Loucy (cell line): Measurements from ENCODE around the gene SLC35F3.

ENCODE experiments used
- H2AFZ ChIP-seq: fragments of 200-600 bp; sonication (generic); 2 replicates; pipeline ENCODE4 v1.6.0; 2016; ENCODE audit warnings: antibody characterized with exemption, mild to moderate bottlenecking, low read length, moderate library complexity
- H3F3A ChIP-seq: fragments of 200-600 bp; 2 replicates; pipeline ENCODE4 v1.6.0; 2016; ENCODE audit warnings: antibody characterized with exemption, low read depth, mild to moderate bottlenecking
- H3K27me3 ChIP-seq: fragments of 200-600 bp; sonication (generic); 2 replicates; pipeline ENCODE4 v1.6.1; 2014; ENCODE audit warnings: low read length, mild to moderate bottlenecking; ENCODE audit not compliant: insufficient read depth, poor library complexity, severe bottlenecking
- H3K36me3 ChIP-seq: fragments of 200-600 bp; sonication (generic); 2 replicates; pipeline ENCODE4 v1.6.1; 2016; ENCODE audit warnings: low read length; ENCODE audit not compliant: insufficient read depth
- H3K4me1 ChIP-seq: fragments of 200-600 bp; sonication (generic); 2 replicates; pipeline ENCODE4 v1.5.1; 2014; ENCODE audit warnings: low read length, mild to moderate bottlenecking; ENCODE audit not compliant: insufficient read depth, poor library complexity, severe bottlenecking
- H3K4me2 ChIP-seq: fragments of 200-600 bp; sonication (generic); 2 replicates; pipeline ENCODE4 v1.6.0; 2014; ENCODE audit warnings: antibody characterized with exemption, low read length, low read depth, mild to moderate bottlenecking; ENCODE audit not compliant: poor library complexity, severe bottlenecking
- H3K4me3 ChIP-seq: fragments of 200-600 bp; sonication (generic); 2 replicates; pipeline ENCODE4 v1.5.1; 2014; ENCODE audit warnings: low read length, mild to moderate bottlenecking, mixed read lengths; ENCODE audit not compliant: poor library complexity, severe bottlenecking
- H3K79me2 ChIP-seq: fragments of 200-600 bp; sonication (generic); 2 replicates; pipeline ENCODE4 v1.6.1; 2014; ENCODE audit warnings: low read length; ENCODE audit not compliant: insufficient read depth
- H3K9ac ChIP-seq: fragments of 200-600 bp; sonication (generic); 2 replicates; pipeline ENCODE4 v1.6.0; 2014; ENCODE audit warnings: mild to moderate bottlenecking, low read depth, low read length, moderate library complexity; ENCODE audit not compliant: poor library complexity, severe bottlenecking
- H3K9me2 ChIP-seq: fragments of 200-600 bp; sonication (generic); replicated peaks from 2 replicates; pipeline ENCODE4 v1.6.1; 2016; ENCODE audit warnings: low read depth, low read length, mixed read lengths
- H3K9me3 ChIP-seq: fragments of 200-600 bp; sonication (generic); 2 replicates; pipeline ENCODE4 v1.6.1; 2014; ENCODE audit warnings: mild to moderate bottlenecking, antibody characterized with exemption, low read length, low read depth; ENCODE audit not compliant: insufficient read depth
- H4K20me1 ChIP-seq: fragments of 200-600 bp; sonication (generic); 2 replicates; pipeline ENCODE4 v1.6.0; 2014; ENCODE audit warnings: antibody characterized with exemption, low read length, mild to moderate bottlenecking; ENCODE audit not compliant: insufficient read depth, poor library complexity, severe bottlenecking
- EZH2phosphoT487 ChIP-seq: fragments of 200-600 bp; IDR thresholded peaks from 2 replicates; pipeline ENCODE4 v1.6.1; 2018; ENCODE audit warnings: antibody characterized with exemption, mild to moderate bottlenecking, moderate library complexity, borderline replicate concordance
- TF ChIP-seq, protein P1 (sequence below): fragments of 200-600 bp; sonication (generic); conservative IDR thresholded peaks from 2 replicates; pipeline ENCODE4 v1.5.1; 2014; ENCODE audit warnings: mild to moderate bottlenecking, antibody characterized with exemption, low read length

SLC35F3 gene

DNA sequence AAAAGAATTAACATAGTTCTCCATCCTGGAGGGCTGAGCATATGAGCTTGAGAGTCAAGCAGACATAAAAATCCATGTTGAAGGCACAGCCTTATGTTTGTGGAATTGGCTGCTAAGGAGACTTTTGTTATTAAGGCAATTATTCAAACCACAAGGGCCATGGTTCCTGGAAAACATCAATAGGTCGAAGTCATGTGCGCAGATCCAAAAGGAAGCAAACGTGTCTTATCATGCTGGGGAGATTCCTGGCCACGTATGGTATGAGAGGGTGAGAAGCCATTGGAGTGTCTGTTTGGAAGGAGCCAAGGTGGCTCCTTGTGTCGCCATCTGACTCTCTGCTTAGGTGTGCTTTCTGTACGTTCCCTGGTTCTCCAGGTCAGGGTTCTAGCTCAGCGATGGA lies 406.9 kb downstream of the SLC35F3 start:
- Histone ChIP-seq H3F3A (peaks cover 8% of the 10 kb centered on the region; the same call in 1 of the 2 replicates), H2AFZ (no peak overlapping the region), H3K9me2 (no peaks in the 10 kb centered on the region), H3K36me3 (no peaks in the 10 kb centered on the region), H3K4me3 (no peak overlapping the region), H3K4me1 (peaks cover 34% of the 10 kb centered on the region), H3K9me3 (no peaks in the 10 kb centered on the region), H3K4me2 (no peak overlapping the region), H3K27me3 (no peaks in the 10 kb centered on the region), H3K79me2 (no peaks in the 10 kb centered on the region), H4K20me1 (no peaks in the 10 kb centered on the region), H3K9ac (no peak overlapping the region)
- TF ChIP-seq, protein P1, sequence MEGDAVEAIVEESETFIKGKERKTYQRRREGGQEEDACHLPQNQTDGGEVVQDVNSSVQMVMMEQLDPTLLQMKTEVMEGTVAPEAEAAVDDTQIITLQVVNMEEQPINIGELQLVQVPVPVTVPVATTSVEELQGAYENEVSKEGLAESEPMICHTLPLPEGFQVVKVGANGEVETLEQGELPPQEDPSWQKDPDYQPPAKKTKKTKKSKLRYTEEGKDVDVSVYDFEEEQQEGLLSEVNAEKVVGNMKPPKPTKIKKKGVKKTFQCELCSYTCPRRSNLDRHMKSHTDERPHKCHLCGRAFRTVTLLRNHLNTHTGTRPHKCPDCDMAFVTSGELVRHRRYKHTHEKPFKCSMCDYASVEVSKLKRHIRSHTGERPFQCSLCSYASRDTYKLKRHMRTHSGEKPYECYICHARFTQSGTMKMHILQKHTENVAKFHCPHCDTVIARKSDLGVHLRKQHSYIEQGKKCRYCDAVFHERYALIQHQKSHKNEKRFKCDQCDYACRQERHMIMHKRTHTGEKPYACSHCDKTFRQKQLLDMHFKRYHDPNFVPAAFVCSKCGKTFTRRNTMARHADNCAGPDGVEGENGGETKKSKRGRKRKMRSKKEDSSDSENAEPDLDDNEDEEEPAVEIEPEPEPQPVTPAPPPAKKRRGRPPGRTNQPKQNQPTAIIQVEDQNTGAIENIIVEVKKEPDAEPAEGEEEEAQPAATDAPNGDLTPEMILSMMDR: no peak

DNA sequence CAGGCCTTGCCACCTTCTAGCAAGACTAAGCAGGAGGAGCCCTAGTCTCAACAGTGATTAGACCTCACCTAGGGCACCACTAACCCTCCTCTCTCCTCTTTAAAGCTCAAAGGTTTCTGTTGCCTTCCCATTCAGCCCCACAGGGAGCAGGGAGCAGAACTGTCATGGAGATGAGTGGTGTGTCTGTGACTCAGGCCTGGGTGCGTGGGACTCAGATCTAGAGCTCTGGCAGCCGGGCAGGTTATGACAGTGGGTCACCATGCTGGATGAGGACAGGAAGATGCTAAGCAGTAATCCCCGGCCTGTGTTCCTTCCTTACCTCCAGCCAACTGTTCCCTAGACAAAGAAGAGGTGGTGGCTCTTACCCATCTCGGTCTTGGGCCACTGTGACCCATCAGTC lies 408.7 kb downstream of the SLC35F3 start:
- Histone ChIP-seq H3K36me3 (no peaks in the 10 kb centered on the region), H3K4me3 (no peak overlapping the region), H2AFZ (no peak overlapping the region), H3K4me1 (peaks cover 52% of the 10 kb centered on the region), H3K27me3 (no peaks in the 10 kb centered on the region), H3K4me2 (no peak overlapping the region), H3K79me2 (no peaks in the 10 kb centered on the region), H3K9ac (no peak overlapping the region), H4K20me1 (no peaks in the 10 kb centered on the region), H3F3A (peaks cover 8% of the 10 kb centered on the region; the same call in 1 of the 2 replicates), H3K9me3 (no peaks in the 10 kb centered on the region), H3K9me2 (no peaks in the 10 kb centered on the region)
- TF ChIP-seq, protein P1: no peak
- TF ChIP-seq EZH2phosphoT487: no peak

DNA sequence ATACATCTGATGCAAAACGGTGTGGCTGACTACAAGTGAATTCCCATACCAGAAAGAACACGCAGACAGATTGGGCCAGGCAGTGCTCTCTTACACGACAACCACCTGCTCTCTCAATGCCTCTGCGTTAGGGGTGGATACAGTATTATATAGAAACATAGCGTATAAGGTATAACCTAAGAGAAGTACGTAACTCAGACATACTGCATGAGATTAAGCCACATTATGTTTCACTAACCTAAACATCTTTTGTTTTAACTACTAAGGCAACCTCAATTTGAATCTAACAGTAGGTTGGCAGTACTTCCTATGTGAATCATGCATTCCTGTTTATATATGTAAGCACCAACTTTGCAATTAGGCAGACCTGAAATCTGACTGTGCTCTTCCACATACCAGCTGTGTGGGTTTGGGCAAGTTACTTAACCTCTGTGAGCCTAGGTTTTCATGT lies 410.6 kb downstream of the SLC35F3 start:
- Histone ChIP-seq H3K4me1 (peaks cover 47% of the 10 kb centered on the region), H4K20me1 (no peaks in the 10 kb centered on the region), H3K79me2 (no peaks in the 10 kb centered on the region), H3K9ac (peak overlapping the region; percentile 64), H3K4me3 (peak overlapping the region; percentile 48), H3F3A (peaks cover 8% of the 10 kb centered on the region; the same call in 1 of the 2 replicates), H3K4me2 (peak overlapping the region; percentile 76), H3K9me3 (no peaks in the 10 kb centered on the region), H3K27me3 (no peaks in the 10 kb centered on the region), H2AFZ (peak overlapping the region; percentile 38), H3K9me2 (no peaks in the 10 kb centered on the region), H3K36me3 (no peaks in the 10 kb centered on the region)
- TF ChIP-seq, protein P1: no peak
- TF ChIP-seq EZH2phosphoT487: no peak
